CD4-positive, alpha-beta T cell treated with Interleukin-2 at 100 ng/mL for 4 hours (primary cell): ENCODE results near the gene GGA1.
"Not testable (repeated sequence)": the region's sequence is repeated elsewhere in the genome, so short reads cannot be mapped to it uniquely, and the experiment has no call there.

ENCODE experiments used
- DNase-seq: peaks from one replicate; pipeline ENCODE4 v3.0.0-alpha.2; 2020; ENCODE audit warnings: low spot score

The GGA1 gene

DNA sequence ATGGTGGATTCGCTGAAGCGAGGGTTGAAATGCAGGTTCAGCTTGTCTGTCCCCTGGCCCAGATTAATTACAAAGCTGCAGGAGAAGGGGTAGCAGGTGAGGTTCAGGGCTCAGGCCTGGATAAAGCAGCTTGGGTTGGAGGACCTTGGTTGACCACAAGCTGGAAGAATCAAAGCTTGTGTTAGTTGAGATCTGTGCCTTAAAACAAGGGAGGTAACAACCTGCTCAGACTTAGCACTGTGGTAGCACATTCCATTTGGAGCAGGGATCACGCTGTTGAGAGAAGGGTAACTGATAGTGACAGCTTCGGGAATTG is 38.0 kb upstream of the GGA1 start:
- no peak for DNase-seq

GRCh38 chr22:37571258-37571991 is 37.2 kb upstream of the GGA1 start:
- no peak for DNase-seq

GRCh38 chr22:37571992-37572373 is 36.7 kb upstream of the GGA1 start:
- no peak for DNase-seq

DNA sequence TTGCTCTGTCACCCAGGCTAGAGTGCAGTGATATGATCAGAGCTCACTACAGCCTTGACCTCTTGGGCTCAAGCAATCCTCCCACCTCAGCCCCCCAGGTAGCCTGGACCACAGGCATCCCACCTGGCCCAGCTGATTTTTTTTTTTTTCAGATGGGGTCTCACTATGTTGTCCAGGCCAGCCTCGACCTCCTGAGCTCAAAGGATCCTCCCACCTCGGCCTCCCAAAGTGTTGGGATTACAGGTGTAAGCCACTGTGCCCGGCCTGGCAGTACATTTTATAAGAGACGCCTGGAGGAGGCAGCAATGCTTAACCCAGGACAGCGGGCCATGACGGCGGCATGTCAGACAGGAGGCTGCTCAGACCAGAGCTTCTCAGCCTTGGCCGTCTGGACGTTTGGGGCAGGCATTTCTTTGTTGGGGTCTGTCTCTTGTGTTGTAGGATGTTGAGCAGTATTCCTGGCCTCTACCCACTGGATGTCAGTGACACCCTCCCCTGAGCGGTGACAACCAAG is 33.1 kb upstream of the GGA1 start:
- no peak for DNase-seq

DNA sequence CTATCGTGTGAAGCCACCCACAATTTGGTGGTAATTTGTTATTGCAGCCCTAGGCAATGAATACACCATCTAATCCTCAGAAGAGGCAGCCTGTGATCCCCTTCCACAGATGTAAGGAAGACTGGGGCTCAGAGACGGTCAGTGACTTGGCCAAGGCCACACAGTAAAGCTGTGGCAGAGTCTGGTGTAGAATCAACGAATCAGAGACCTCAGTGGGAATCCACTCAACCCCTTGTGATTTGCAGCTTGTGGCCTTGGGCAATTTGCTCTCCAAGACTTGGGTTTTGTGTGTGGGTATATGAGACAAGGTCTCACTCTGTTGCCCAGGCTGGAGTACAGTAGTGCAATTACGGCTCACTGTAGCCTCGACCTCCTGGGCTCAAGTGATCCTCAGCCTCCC is 30.6 kb upstream of the GGA1 start:
- DNase-seq = no peak

GRCh38 chr22:37581504-37581903 is 27.1 kb upstream of the GGA1 start:
- no peak for DNase-seq

DNA sequence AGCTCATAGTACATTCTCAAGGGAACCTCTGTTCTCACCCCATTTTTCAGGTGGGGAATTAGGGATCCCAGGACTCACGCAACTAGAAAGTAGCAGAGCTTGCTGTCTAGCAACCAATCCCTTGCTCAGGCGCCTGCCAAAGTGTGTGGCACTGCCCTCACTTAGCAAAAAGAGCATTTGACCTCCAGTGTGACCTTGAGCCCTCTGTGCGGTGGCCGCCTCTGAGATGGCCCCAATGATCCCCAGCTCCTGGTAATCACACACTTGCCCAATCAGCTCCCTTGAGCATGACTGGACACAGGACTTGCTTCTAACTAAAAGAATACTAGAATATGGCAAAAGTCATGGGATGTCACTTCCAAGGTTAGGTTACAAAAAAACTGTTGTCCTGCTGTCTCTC is 26.1 kb upstream of the GGA1 start:
- DNase-seq = no peak

GRCh38 chr22:37588546-37589215 is 20.0 kb upstream of the GGA1 start:
- no peak for DNase-seq

DNA sequence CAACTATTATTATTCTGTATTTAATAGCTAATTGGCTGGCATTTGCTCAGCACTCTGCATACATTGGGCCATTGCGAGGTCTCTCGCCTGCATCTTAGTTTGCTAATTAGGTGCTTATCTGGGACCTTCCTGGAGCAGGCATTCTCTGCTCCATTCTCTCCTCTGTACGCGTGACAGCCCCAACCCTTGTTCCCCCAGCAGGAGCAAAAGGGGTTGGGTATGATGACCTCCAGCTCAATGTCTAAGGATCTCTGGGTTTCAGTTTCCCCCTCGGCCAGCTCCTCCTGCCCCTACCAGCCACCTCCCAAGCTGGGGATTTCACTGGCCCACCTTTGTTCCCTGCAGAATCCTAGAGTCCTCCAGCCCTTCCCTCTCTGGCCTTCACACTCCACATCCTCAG is 19.0 kb upstream of the GGA1 start:
- no peak for DNase-seq

DNA sequence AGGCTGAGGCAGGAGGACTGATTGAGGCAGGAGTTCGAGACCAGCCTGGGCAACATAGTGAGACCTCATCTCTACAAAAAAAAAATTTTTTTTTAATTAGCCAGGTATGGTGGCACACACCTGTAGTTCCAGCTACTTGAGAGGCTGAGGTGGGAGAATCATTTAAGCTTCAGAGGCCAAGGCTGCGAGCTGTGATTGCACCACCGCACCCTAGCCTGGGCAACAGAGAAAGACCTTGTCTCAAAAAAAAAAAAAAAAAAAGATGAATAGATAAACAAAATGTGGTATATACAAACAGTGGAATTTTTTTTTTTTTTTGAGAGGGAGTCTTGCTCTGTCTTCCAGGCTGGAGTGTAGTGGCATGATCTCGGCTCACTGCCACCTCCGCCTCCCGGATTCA is 17.6 kb upstream of the GGA1 start:
- DNase-seq = not testable (repeated sequence)

DNA sequence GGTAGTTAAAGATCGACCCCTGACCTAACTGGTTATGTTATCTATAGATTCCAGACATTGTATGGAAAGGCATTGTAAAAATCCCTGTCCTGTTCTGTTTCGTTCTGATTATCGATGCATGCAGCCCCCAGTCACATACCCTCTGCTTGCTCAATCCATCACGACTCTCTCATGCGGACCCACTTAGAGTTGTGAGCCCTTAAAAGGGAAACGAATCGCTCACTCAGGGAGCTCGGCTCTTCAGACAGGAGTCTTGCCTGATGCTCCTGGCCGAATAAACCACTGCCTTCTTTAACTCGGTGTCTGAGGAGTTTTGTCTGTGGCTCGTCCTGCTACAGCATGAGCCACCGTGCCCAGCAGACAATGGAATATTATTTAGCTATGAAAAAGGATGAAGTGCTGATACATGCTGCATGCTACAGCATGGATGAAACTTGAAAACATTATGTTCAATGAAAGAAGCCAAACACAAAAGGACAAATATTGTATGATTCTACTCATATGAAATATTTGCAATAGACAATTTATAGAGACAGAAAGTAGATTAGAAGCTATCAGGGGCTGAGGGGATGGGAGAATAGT is 16.7 kb upstream of the GGA1 start:
- no peak for DNase-seq

GRCh38 chr22:37594237-37594636 is 14.4 kb upstream of the GGA1 start:
- no peak for DNase-seq

GRCh38 chr22:37599153-37599552 is 9.5 kb upstream of the GGA1 start:
- DNase-seq = no peak

DNA sequence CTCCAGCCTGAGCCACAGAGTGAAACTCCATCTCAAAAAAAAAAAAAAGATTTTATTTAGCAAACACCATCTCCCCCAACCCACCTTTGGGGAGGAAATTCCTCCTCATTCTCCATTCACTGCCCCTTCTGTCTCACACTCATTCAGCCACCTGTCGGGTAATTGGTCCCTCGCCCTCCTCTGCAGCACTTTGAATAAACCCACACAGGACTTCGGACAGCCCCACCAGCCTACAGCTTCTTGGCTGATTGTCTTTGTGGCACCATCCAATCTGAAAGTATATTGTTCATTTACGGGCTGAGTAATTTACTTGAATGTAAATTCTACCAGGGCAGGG is 7.5 kb upstream of the GGA1 start:
- no peak for DNase-seq

DNA sequence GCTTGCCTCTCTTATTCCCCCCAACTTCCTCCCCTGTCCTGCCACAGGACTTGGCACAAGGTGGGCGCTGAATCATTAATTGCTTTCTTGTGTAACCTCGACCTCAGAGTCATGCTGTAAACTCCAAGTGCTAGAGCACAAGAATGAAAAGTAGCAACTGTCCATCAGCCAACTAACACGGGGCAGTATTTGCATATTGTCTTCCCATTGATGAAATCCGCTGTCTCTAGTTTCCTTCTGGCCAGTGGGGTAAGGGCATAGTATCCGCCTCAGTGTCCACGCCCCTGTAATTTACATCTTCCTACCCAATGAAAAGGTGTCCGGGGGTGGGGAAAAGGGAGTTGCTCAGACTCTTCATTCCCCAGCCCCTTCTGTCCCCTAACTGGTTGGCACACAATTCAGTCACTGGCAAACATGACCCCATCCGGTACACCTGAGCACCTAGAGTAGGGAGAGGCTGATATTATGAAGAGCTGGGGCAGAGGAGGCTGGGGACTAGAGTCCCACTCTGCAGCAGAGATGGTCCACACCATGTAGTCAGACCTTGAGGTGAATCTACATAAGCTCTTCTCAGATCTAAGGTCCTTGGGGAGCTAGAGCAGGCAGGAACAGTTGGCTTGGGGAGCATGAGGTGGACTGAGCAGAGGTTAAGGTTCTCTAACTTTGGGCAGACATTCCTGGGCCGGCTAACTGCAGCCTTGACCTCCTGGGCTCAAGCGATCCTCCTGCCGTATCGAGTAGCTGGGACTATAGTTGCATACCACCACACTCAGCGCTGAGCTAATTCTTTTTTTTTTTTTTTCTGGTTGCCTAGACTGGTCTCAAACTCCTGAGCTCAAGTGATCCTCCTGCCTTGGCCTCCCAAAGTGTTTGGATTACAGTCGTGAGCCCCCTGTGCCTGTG is 6.8 kb upstream of the GGA1 start:
- DNase-seq = no peak

- DNase-seq = not testable (repeated sequence)
Measured at GRCh38 chr22:37602546-37603277, 5.9 kb upstream of the GGA1 start.

DNA sequence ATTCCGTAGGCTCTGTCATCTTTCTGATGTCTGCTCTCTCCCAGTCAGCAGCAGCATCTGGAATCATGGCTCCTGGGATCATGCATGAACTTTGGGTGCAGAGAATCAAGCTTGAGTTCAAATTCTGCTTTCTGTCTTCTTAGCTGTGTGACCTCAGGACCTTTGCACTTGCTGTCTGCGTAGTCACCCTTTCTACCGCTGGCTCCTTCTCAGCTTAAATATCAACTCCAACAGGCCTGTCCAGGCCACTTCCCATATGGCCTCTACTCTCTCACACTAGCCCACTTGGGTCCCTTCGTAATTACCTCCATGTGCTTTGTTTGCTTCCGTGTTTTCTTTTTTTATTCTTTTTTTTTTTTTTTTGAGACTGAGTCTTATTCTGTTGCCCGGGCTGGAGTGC is 4.6 kb upstream of the GGA1 start:
- no peak for DNase-seq

GRCh38 chr22:37604875-37605274 is 3.8 kb upstream of the GGA1 start:
- DNase-seq = peak; percentile 66

GRCh38 chr22:37607010-37607934 is 1.4 kb upstream of the GGA1 start:
- DNase-seq = peak; percentile 91

- no peak for DNase-seq
Measured at GRCh38 chr22:37607935-37608476, 628 bp upstream of the GGA1 start.
